ENCODE data around the gene KCNQ1OT1.

The KCNQ1OT1 gene

GRCh38 chr11:2687782-2688191, 12.0 kb downstream of the KCNQ1OT1 start:
- Histone ChIP-seq H4K20me1 (ENCODE audit: insufficient read depth, low read length) (peaks cover 99% of the 10 kb centered on the region), H3K4me3 (ENCODE audit: low read length) (no peak overlapping the region), H3K9ac (ENCODE audit: low read length) (no peak overlapping the region), H3K36me3 (replicated peaks; ENCODE audit: low read depth, low read length) (peaks cover 3% of the 10 kb centered on the region), H3K79me2 (ENCODE audit: low read length) (peaks cover 57% of the 10 kb centered on the region), H3K4me2 (ENCODE audit: low read length) (no peak overlapping the region), H3K9me3 (ENCODE audit: insufficient read depth, low read length) (no peaks in the 10 kb centered on the region), H3K27me3 (ENCODE audit: low read depth, low read length) (no peaks in the 10 kb centered on the region), H3K27ac (ENCODE audit: low read length) (no peak overlapping the region), H3K4me1 (ENCODE audit: low read length) (peaks cover 13% of the 10 kb centered on the region), H2AFZ (ENCODE audit: low read depth, low read length) (no peak overlapping the region)
- TF ChIP-seq EZH2phosphoT487 (IDR thresholded peaks at IDR 0.05; ENCODE audit: low read depth) (no peak), CTCF (IDR thresholded peaks at IDR 0.05; ENCODE audit: low read depth, low read length) (no peak)

- peaks cover 97% of the 10 kb centered on the region for H4K20me1 ChIP-seq (ENCODE audit: insufficient read depth, low read length)
- no peak for TF ChIP-seq EZH2phosphoT487 (IDR thresholded peaks at IDR 0.05; ENCODE audit: low read depth)
- no peak for TF ChIP-seq CTCF (IDR thresholded peaks at IDR 0.05; ENCODE audit: low read depth, low read length)
- no peak overlapping the region for H3K9ac ChIP-seq (ENCODE audit: low read length)
- H3K4me2 ChIP-seq (ENCODE audit: low read length), result no peak overlapping the region
- no peak overlapping the region for H3K4me3 ChIP-seq (ENCODE audit: low read length)
- H3K27me3 ChIP-seq (ENCODE audit: low read depth, low read length), result no peaks in the 10 kb centered on the region
- no peak overlapping the region for H2AFZ ChIP-seq (ENCODE audit: low read depth, low read length)
- H3K36me3 ChIP-seq (replicated peaks; ENCODE audit: low read depth, low read length), result peaks cover 3% of the 10 kb centered on the region
- peaks cover 19% of the 10 kb centered on the region for H3K4me1 ChIP-seq (ENCODE audit: low read length)
- H3K9me3 ChIP-seq (ENCODE audit: insufficient read depth, low read length), result no peaks in the 10 kb centered on the region
- no peak overlapping the region for H3K27ac ChIP-seq (ENCODE audit: low read length)
- H3K79me2 ChIP-seq (ENCODE audit: low read length), result peaks cover 51% of the 10 kb centered on the region
Observed at GRCh38 chr11:2687223-2687530, 12.6 kb downstream of the KCNQ1OT1 start.

GRCh38 chr11:2686360-2687222, 13.2 kb downstream of the KCNQ1OT1 start:
- H3K9ac ChIP-seq (ENCODE audit: low read length), result no peak overlapping the region
- H3K4me3 ChIP-seq (ENCODE audit: low read length), result no peak overlapping the region
- no peak overlapping the region for H3K27ac ChIP-seq (ENCODE audit: low read length)
- H4K20me1 ChIP-seq (ENCODE audit: insufficient read depth, low read length), result peaks cover 91% of the 10 kb centered on the region
- TF ChIP-seq CTCF (IDR thresholded peaks at IDR 0.05; ENCODE audit: low read depth, low read length) (no peak), EZH2phosphoT487 (IDR thresholded peaks at IDR 0.05; ENCODE audit: low read depth) (no peak)
- H3K36me3 ChIP-seq (replicated peaks; ENCODE audit: low read depth, low read length), result peaks cover 3% of the 10 kb centered on the region
- peaks cover 24% of the 10 kb centered on the region for H3K4me1 ChIP-seq (ENCODE audit: low read length)
- H2AFZ ChIP-seq (ENCODE audit: low read depth, low read length), result no peak overlapping the region
- H3K79me2 ChIP-seq (ENCODE audit: low read length), result peaks cover 45% of the 10 kb centered on the region
- H3K9me3 ChIP-seq (ENCODE audit: insufficient read depth, low read length), result no peaks in the 10 kb centered on the region
- no peak overlapping the region for H3K4me2 ChIP-seq (ENCODE audit: low read length)
- no peaks in the 10 kb centered on the region for H3K27me3 ChIP-seq (ENCODE audit: low read depth, low read length)

- peaks cover 33% of the 10 kb centered on the region for H3K4me1 ChIP-seq (ENCODE audit: low read length)
- H4K20me1 ChIP-seq (ENCODE audit: insufficient read depth, low read length), result peaks cover 83% of the 10 kb centered on the region
- peaks cover 3% of the 10 kb centered on the region for H3K36me3 ChIP-seq (replicated peaks; ENCODE audit: low read depth, low read length)
- no peaks in the 10 kb centered on the region for H3K27me3 ChIP-seq (ENCODE audit: low read depth, low read length)
- H3K9ac ChIP-seq (ENCODE audit: low read length), result no peak overlapping the region
- H2AFZ ChIP-seq (ENCODE audit: low read depth, low read length), result no peak overlapping the region
- H3K79me2 ChIP-seq (ENCODE audit: low read length), result peaks cover 43% of the 10 kb centered on the region
- no peaks in the 10 kb centered on the region for H3K9me3 ChIP-seq (ENCODE audit: insufficient read depth, low read length)
- H3K27ac ChIP-seq (ENCODE audit: low read length), result no peak overlapping the region
- H3K4me3 ChIP-seq (ENCODE audit: low read length), result no peak overlapping the region
- H3K4me2 ChIP-seq (ENCODE audit: low read length), result no peak overlapping the region
- TF ChIP-seq CTCF (IDR thresholded peaks at IDR 0.05; ENCODE audit: low read depth, low read length) (no peak), EZH2phosphoT487 (IDR thresholded peaks at IDR 0.05; ENCODE audit: low read depth) (no peak)
Observed at GRCh38 chr11:2685566-2686359, 14.0 kb downstream of the KCNQ1OT1 start.

Data from OCI-LY3 (cell line).